ENCODE results near the gene ZNF653. TPM values are rescaled to one million over a fixed set of nuclear protein-coding genes. Genes with fewer than 3 reads are reported as not detected.

The ZNF653 gene
- total and polyA plus RNA-seq, 2 of the 8 experiments (the other 6 are each of a cell fraction or from before 2014, with no cell fraction given): 7.0 to 7.9 TPM

DNA sequence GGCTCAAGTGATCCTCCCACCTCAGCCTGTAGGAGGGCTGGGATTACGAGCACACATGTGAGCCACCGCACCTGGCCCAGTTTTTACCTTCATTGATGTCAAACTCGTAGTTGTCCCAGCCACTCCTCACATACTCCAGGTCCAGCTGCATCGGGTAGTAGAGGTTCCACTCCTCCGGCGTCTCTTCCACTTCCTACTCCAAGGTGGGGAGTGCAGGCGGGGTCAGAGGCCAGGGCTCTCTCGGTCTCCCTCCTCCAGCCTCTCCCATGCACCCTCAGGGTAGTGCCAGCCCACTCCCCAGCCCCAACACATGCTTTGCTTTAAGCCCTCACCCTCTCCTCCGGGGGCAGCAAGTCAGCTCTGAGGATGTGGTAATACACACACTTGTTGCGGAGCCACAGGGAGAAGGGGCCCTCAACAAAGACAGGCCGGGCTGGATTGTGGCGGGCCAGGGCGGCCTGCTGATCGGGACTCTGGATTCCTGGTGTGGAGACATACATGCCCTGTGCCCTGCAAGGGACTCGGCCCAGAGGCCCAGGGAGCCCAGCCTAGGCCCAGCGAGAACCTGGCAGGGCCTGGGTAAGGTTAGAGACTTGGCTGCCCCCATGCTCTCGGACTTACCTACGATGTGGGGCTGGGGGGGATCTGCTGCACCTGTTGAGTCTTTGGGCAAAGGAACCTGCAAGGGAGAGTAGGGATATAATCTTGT lies 1.9 kb upstream of the ZNF653 start:
- Histone ChIP-seq H3K23me2 (ENCODE audit: low read depth, low read length) (0 out of 2 replicates have a peak, but pooled peaks cover 2% of the 10 kb centered on the region), H3K9ac (replicated peaks in 1 of 4; ENCODE audit: extremely low read depth in 1 of 4, low read depth in 3 of 4, low read length in 3 of 4) (no peak overlapping the region)
- CTCF ChIA-PET (ENCODE audit: partially characterized antibody): interaction anchor here (0.6 to 0.7 kb wide), 2 partner anchors 23 to 84 kb away, joined by 3 read pairs; no protein-coding TSS in a partner anchor
- TF ChIP-seq HDAC2 (IDR thresholded peaks at IDR 0.05; ENCODE audit: borderline replicate concordance in 1 of 2, low read depth in 2 of 2, low read length in 2 of 2): no peak
- no peak for TF ChIP-seq KDM1A (IDR thresholded peaks at IDR 0.05; ENCODE audit: borderline replicate concordance, low read length)

More for the DNA sequence above, 1.9 kb upstream of the ZNF653 start:
- FAIRE-seq: no peak
- H3K4ac ChIP-seq (replicated peaks; ENCODE audit: insufficient read length, low read depth, low read length): no peak overlapping the region
- no peak overlapping the region for H2BK120ac ChIP-seq (replicated peaks; ENCODE audit: low read depth, low read length)
- no peak overlapping the region for H2AK5ac ChIP-seq (ENCODE audit: low read depth, low read length)
- no peak overlapping the region for H3K4me2 ChIP-seq (ENCODE audit: insufficient read depth in 1 of 2, low read depth in 2 of 2, low read length in 2 of 2)
- H3K23ac ChIP-seq (ENCODE audit: insufficient read length): no peak overlapping the region
- DNase-seq (ENCODE audit: low read depth in 1 of 2, low spot score in 2 of 2): no peak
- H3K56ac ChIP-seq (replicated peaks; ENCODE audit: insufficient read length, low read depth, low read length): no peak overlapping the region
- H3K79me1 ChIP-seq (ENCODE audit: low read depth, low read length): peaks cover 4% of the 10 kb centered on the region
- H3K18ac ChIP-seq (ENCODE audit: extremely low read depth, low read length): no peak overlapping the region
- no peak overlapping the region for H3K27ac ChIP-seq (ENCODE audit: low read depth, low read length)
- H2BK20ac ChIP-seq (ENCODE audit: low read length): no peak overlapping the region
- H3K79me2 ChIP-seq (ENCODE audit: control insufficient read depth in 1 of 2, insufficient read depth in 2 of 2, low read length in 2 of 2): no peaks in the 10 kb centered on the region; a peak in 1 of 4 replicates
- H3K14ac ChIP-seq (ENCODE audit: insufficient read length): no peak overlapping the region
- 88% methylated on average over 18 of the region's 18 CpGs; no CpG with 5 or more reads in 1 of the 2 experiments for WGBS, 2 experiments (ENCODE audit: extremely low coverage in 1 of 2, insufficient coverage in 1 of 2, insufficient read length in 1 of 2, insufficient replicate concordance in 2 of 2, low coverage in 1 of 2, low lambda C conversion rate in 2 of 2, missing lambda C conversion rate in 1 of 2)
- no peak overlapping the region for H4K91ac ChIP-seq (replicated peaks; ENCODE audit: insufficient read length, low read length)
- peaks cover 3 to 4% (median 4%) of the 10 kb centered on the region in 4 experiments; a peak in 6 of 7 replicates for H3K4me1 ChIP-seq (replicated peaks in 1 of 4; ENCODE audit: control insufficient read depth in 3 of 4, insufficient read depth in 4 of 4, low read length in 3 of 4)
- no peak overlapping the region for H3K4me3 ChIP-seq (ENCODE audit: extremely low read depth in 1 of 4, insufficient read depth in 2 of 4, low read depth in 3 of 4, low read length in 4 of 4)
- no peak overlapping the region for H2BK12ac ChIP-seq (ENCODE audit: low read depth, low read length)
- H4K5ac ChIP-seq (ENCODE audit: insufficient read length, low read depth, low read length): no peak overlapping the region
- POLR2A ChIA-PET (ENCODE audit: partially characterized antibody): interaction anchor here (0.6 to 2.8 kb wide), 4 partner anchors 8 to 31 kb away, joined by 3 to 7 read pairs (median 4); partner anchors contain the start of gene CNN1
- H3K27me3 ChIP-seq (replicated peaks in 1 of 4; ENCODE audit: control insufficient read depth in 3 of 4, extremely low read depth in 1 of 4, insufficient read depth in 3 of 4, low read length in 3 of 4): no peaks in the 10 kb centered on the region
- no peaks in the 10 kb centered on the region for H3K9me3 ChIP-seq (ENCODE audit: insufficient read depth in 2 of 2, low read depth in 1 of 2, low read length in 1 of 2)
- H4K8ac ChIP-seq (ENCODE audit: extremely low read depth, insufficient read depth, low read length): no peak overlapping the region; the same call in 1 of the 2 replicates
- H2BK5ac ChIP-seq (ENCODE audit: low read depth, low read length): no peak overlapping the region
- H2AFZ ChIP-seq (ENCODE audit: low read length): no peak overlapping the region
- H4K20me1 ChIP-seq (replicated peaks in 1 of 2; ENCODE audit: control insufficient read depth in 1 of 2, insufficient read depth in 2 of 2, low read length in 2 of 2): peaks cover 2% of the 10 kb centered on the region in 2 experiments
- no peak overlapping the region for H2BK15ac ChIP-seq (ENCODE audit: low read length)
- H3K36me3 ChIP-seq (ENCODE audit: control insufficient read depth in 2 of 4, insufficient read depth in 4 of 4, low read length in 3 of 4): peaks cover 0 to 4% (median 0%) of the 10 kb centered on the region in 4 experiments; a peak in 2 of 8 replicates
